Measurements from ENCODE around the gene GEMIN7. TPM values are rescaled to one million over a fixed set of nuclear protein-coding genes. Genes with fewer than 3 reads are reported as not detected.
A peak's percentile ranks its signal among the peaks of the same experiment; 100 is the strongest.

GEMIN7 gene
- total and polyA plus RNA-seq, 2 of the 13 experiments (the other 11 are each of a cell fraction or from before 2014, with no cell fraction given): 24.1 to 30.6 TPM

GRCh38 chr19:45098521-45099466 is 19.7 kb downstream of the GEMIN7 start (continued):
- TF ChIP-seq ZNF318 (CRISPR knock-in tag; IDR thresholded peaks at IDR 0.05): 0 out of 2 replicates have a peak, but pooled peaks have one; percentile 11
- 0 out of 2 replicates have a peak, but pooled peaks have one; percentile 7 for TF ChIP-seq ATF7-NPFF (CRISPR knock-in tag; IDR thresholded peaks at IDR 0.05; ENCODE audit: low read depth)
- no peak for TF ChIP-seq ZNF580 (CRISPR knock-in tag; IDR thresholded peaks at IDR 0.05; ENCODE audit: borderline replicate concordance, low read depth)
- no peak for TF ChIP-seq KLF11 (CRISPR knock-in tag; IDR thresholded peaks at IDR 0.05)
- TF ChIP-seq ZNF362 (CRISPR knock-in tag; IDR thresholded peaks at IDR 0.05; ENCODE audit: borderline replicate concordance): no peak
- TF ChIP-seq GTF2F1 (IDR thresholded peaks at IDR 0.05; ENCODE audit: low read length): no peak
- TF ChIP-seq HNRNPL (IDR thresholded peaks at IDR 0.05; ENCODE audit: low read depth, low read length): 0 out of 2 replicates have a peak, but pooled peaks have one; percentile 13
- TF ChIP-seq, protein P1, sequence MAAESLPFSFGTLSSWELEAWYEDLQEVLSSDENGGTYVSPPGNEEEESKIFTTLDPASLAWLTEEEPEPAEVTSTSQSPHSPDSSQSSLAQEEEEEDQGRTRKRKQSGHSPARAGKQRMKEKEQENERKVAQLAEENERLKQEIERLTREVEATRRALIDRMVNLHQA (CRISPR knock-in tag; IDR thresholded peaks at IDR 0.05): no peak
- TF ChIP-seq ZNF572 (CRISPR knock-in tag; IDR thresholded peaks at IDR 0.05): 0 out of 2 replicates have a peak, but pooled peaks have one; percentile 3
- TF ChIP-seq, protein P2, sequence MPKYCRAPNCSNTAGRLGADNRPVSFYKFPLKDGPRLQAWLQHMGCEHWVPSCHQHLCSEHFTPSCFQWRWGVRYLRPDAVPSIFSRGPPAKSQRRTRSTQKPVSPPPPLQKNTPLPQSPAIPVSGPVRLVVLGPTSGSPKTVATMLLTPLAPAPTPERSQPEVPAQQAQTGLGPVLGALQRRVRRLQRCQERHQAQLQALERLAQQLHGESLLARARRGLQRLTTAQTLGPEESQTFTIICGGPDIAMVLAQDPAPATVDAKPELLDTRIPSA (CRISPR knock-in tag; IDR thresholded peaks at IDR 0.05; ENCODE audit: borderline replicate concordance): no peak
- no peak for TF ChIP-seq RNF219 (CRISPR knock-in tag; IDR thresholded peaks at IDR 0.05)
- TF ChIP-seq HMGA1 (CRISPR knock-in tag; conservative IDR thresholded peaks at IDR 0.05): no peak
